ENCODE data around the gene BICRAL. TPM values are rescaled to one million over a fixed set of nuclear protein-coding genes. Genes with fewer than 3 reads are reported as not detected.

The BICRAL gene
- total and polyA plus RNA-seq, 7 donors: 4.6 to 18.5 (median 13.6) TPM

GRCh38 chr6:42834056-42834455 is 52.2 kb downstream of the BICRAL start:
- TF ChIP-seq CTCF (IDR thresholded peaks at IDR 0.05): no peak
- no peak for TF ChIP-seq EP300 (IDR thresholded peaks at IDR 0.05)
- no peak for TF ChIP-seq POLR2AphosphoS5 (IDR thresholded peaks at IDR 0.05)
- no peak for TF ChIP-seq POLR2A (IDR thresholded peaks at IDR 0.05)
- Histone ChIP-seq H3K27me3 (no peaks in the 10 kb centered on the region), H3K4me1 (no peaks in the 10 kb centered on the region), H3K4me3 (no peak overlapping the region), H3K27ac (no peak overlapping the region), H3K9me3 (no peaks in the 10 kb centered on the region), H3K36me3 (peaks cover 12 to 46% (median 16%) of the 10 kb centered on the region in 4 donors)
- DNase-seq: no peak
- intact Hi-C loops (cut with DNase I): no loop called here
- 96 to 97% methylated on average over 5 of the region's 5 CpGs for WGBS, 2 donors

- Histone ChIP-seq H3K4me1 (no peaks in the 10 kb centered on the region), H3K36me3 (peaks cover 0 to 9% (median 2%) of the 10 kb centered on the region in 4 donors), H3K4me3 (no peak overlapping the region), H3K9me3 (no peaks in the 10 kb centered on the region), H3K27me3 (no peaks in the 10 kb centered on the region), H3K27ac (no peak overlapping the region)
- intact Hi-C loops (cut with DNase I): no loop called here
- 91 to 94% methylated on average over 6 of the region's 6 CpGs for WGBS, 2 donors
- TF ChIP-seq EP300 (IDR thresholded peaks at IDR 0.05): no peak
- TF ChIP-seq POLR2A (IDR thresholded peaks at IDR 0.05): no peak
- no peak for TF ChIP-seq POLR2AphosphoS5 (IDR thresholded peaks at IDR 0.05)
- no peak for TF ChIP-seq CTCF (IDR thresholded peaks at IDR 0.05)
- DNase-seq: no peak
Measured at GRCh38 chr6:42841844-42842584, 60.2 kb downstream of the BICRAL start.

- 24 to 72% methylated on average over 6 of the region's 6 CpGs for WGBS, 2 donors
- no peaks in the 10 kb centered on the region for H3K27me3 ChIP-seq
- intact Hi-C loops (cut with DNase I): no loop called here
Measured at GRCh38 chr6:42845327-42845694, 63.5 kb downstream of the BICRAL start.

GRCh38 chr6:42846505-42846904 is 64.7 kb downstream of the BICRAL start:
- Histone ChIP-seq H3K27me3 (no peaks in the 10 kb centered on the region), H3K36me3 (peaks cover 0 to 13% (median 2%) of the 10 kb centered on the region in 4 donors), H3K9me3 (no peaks in the 10 kb centered on the region), H3K4me1 (no peaks in the 10 kb centered on the region), H3K4me3 (no peak overlapping the region), H3K27ac (no peak overlapping the region)
- intact Hi-C loops (cut with DNase I): no loop called here
- TF ChIP-seq POLR2AphosphoS5 (IDR thresholded peaks at IDR 0.05) (no peak), EP300 (IDR thresholded peaks at IDR 0.05) (no peak), POLR2A (IDR thresholded peaks at IDR 0.05) (no peak), CTCF (IDR thresholded peaks at IDR 0.05) (no peak)
- DNase-seq: no peak
- WGBS, 2 donors: 83 to 90% methylated on average over 2 of the region's 2 CpGs

More at GRCh38 chr6:42845327-42845694, 63.5 kb downstream of the BICRAL start:
- no peak overlapping the region for H3K27ac ChIP-seq
- no peaks in the 10 kb centered on the region for H3K4me1 ChIP-seq
- H3K9me3 ChIP-seq: no peaks in the 10 kb centered on the region
- H3K36me3 ChIP-seq: peaks cover 0 to 11% (median 2%) of the 10 kb centered on the region in 4 donors
- TF ChIP-seq POLR2A (IDR thresholded peaks at IDR 0.05) (no peak), CTCF (IDR thresholded peaks at IDR 0.05) (no peak), POLR2AphosphoS5 (IDR thresholded peaks at IDR 0.05) (no peak), EP300 (IDR thresholded peaks at IDR 0.05) (no peak)
- DNase-seq: no peak
- no peak overlapping the region for H3K4me3 ChIP-seq
